HepG2 (cell line): ENCODE measurements around the gene ATP11A. TPM values are rescaled to one million over a fixed set of nuclear protein-coding genes. Genes with fewer than 3 reads are reported as not detected.
A peak's percentile ranks its signal among the peaks of the same experiment; 100 is the strongest.
"Not testable (repeated sequence)": the region's sequence is repeated elsewhere in the genome, so short reads cannot be mapped to it uniquely, and the experiment has no call there.

Experiments used
- ATAC-seq: fragments of 200-7000 bp; cut with Tn5 transposase; 3 replicates; pipeline ENCODE4 v1.9.1; 2020; ENCODE audit warnings: mild to moderate bottlenecking, moderate library complexity
- BruUV-seq: library from RNA; stranded (reverse); fragments of 400-500 nt; replicated peaks from 2 replicates; lab custom pipeline; 2021; lab: Mats Ljungman, UMichigan
- CTCF ChIA-PET: fragments of 300-600 bp; formaldehyde crosslinking; extraction: SDS; loops from one replicate; lab custom pipeline; 2021; ENCODE audit warnings: low total read pairs, inconsistent platforms, low intra/inter-chr PET ratio; lab: Yijun Ruan, JAX
- POLR2A ChIA-PET: fragments of 350-600 bp; sonication (Branson Sonifier 250); formaldehyde crosslinking; loops from one replicate; lab custom pipeline; 2020; ENCODE audit warnings: antibody characterized with exemption, inconsistent platforms; lab: Yijun Ruan, JAX
- DNase-seq: peaks from one replicate; pipeline ENCODE4 v3.0.0-alpha.2; 2015; ENCODE audit warnings: low spot score
- FAIRE-seq: peaks from 3 replicates; lab custom pipeline; 2011; peaks lifted over from hg19 to GRCh38; lab: Jason Lieb, UNC
- H2AFZ ChIP-seq: one replicate; pipeline ENCODE4 v1.6.1; 2011; ENCODE audit warnings: low read length, inconsistent platforms
- H3K27ac ChIP-seq: fragments of 300-600 bp; 3 replicates; pipeline ENCODE4 v1.8.0; 2011; ENCODE audit warnings: mixed run types, mild to moderate bottlenecking, mixed read lengths, low read length, inconsistent platforms; ENCODE audit not compliant: insufficient read depth; ENCODE audit errors: extremely low read length
- H3K27me3 ChIP-seq, 2 experiments: fragments of 200-600 bp in 1 of 2; 2 replicates in 1 of 2; 3 replicates in 1 of 2; pipeline versions ENCODE4 v1.6.0 to v1.8.0; 2011; ENCODE audit warnings: low read length in 2 of 2, mild to moderate bottlenecking in 2 of 2, moderate library complexity in 2 of 2, inconsistent platforms in 1 of 2; ENCODE audit not compliant: insufficient read depth in 2 of 2, control insufficient read depth in 1 of 2
- H3K36me3 ChIP-seq, 2 experiments: fragments of 200-600 bp in 1 of 2; replicated peaks in 1 of 2; 2 replicates in 1 of 2; 3 replicates in 1 of 2; pipeline versions ENCODE4 v1.5.1 to v1.8.0; 2011; ENCODE audit warnings: low read length in 2 of 2, inconsistent platforms in 1 of 2; ENCODE audit not compliant: insufficient read depth in 2 of 2, control insufficient read depth in 1 of 2
- H3K4me1 ChIP-seq: 2 replicates; pipeline ENCODE4 v1.5.1; 2012; ENCODE audit warnings: low read length, inconsistent platforms; ENCODE audit not compliant: insufficient read depth
- H3K4me2 ChIP-seq: 2 replicates; pipeline ENCODE4 v1.6.0; 2011; ENCODE audit warnings: low read depth, low read length, inconsistent platforms
- H3K4me3 ChIP-seq, 3 experiments: fragments of 200-600 bp in 1 of 3; sonication (generic), shearing (Covaris generic) in 1 of 3; replicated peaks in 1 of 3; 2 replicates each; pipeline ENCODE4 v1.5.1; 2011 to 2016; ENCODE audit warnings: low read length in 3 of 3, inconsistent platforms in 2 of 3, low read depth in 2 of 3, mild to moderate bottlenecking in 2 of 3, control low read depth in 1 of 3, mixed read lengths in 1 of 3; ENCODE audit not compliant: insufficient read depth in 1 of 3
- H3K79me2 ChIP-seq: one replicate; pipeline ENCODE4 v1.6.1; 2011; ENCODE audit warnings: low read length, inconsistent platforms; ENCODE audit not compliant: insufficient read depth
- H3K9ac ChIP-seq: 2 replicates; pipeline ENCODE4 v1.6.0; 2011; ENCODE audit warnings: mild to moderate bottlenecking, low read depth, low read length, inconsistent platforms; ENCODE audit not compliant: insufficient read depth
- H3K9me3 ChIP-seq: 2 replicates; pipeline ENCODE4 v1.5.1; 2012; ENCODE audit warnings: mild to moderate bottlenecking, low read length
- H4K20me1 ChIP-seq: 2 replicates; pipeline ENCODE4 v1.6.0; 2011; ENCODE audit warnings: inconsistent platforms, mild to moderate bottlenecking, low read length, moderate library complexity; ENCODE audit not compliant: insufficient read depth
- AGO2 ChIP-seq: fragments of 200-400 bp; formaldehyde crosslinking; optimal IDR thresholded peaks from 2 replicates; pipeline ENCODE3; 2017; ENCODE audit warnings: mild to moderate bottlenecking, low read depth, low read length, moderate library complexity
- STAG1 ChIP-seq: sonication (generic); formaldehyde crosslinking; IDR thresholded peaks from 2 replicates; pipeline ENCODE4 v1.4.0; 2020; ENCODE audit warnings: missing genetic modification reagents
- ZNF225 ChIP-seq: sonication (generic); formaldehyde crosslinking; IDR thresholded peaks from 2 replicates; pipeline ENCODE4 v1.4.0; 2020; ENCODE audit warnings: mild to moderate bottlenecking, missing genetic modification reagents
- WGBS: methylation state at CpG from one replicate; pipeline ENCODE4 v1.1.6; 2017; ENCODE audit warnings: low lambda C conversion rate; 5-methylcytosine and 5-hydroxymethylcytosine counted together
- in situ Hi-C: cut with HindIII; loops from 2 replicates; pipeline ENCODE4 v1.10.0; 2017; ENCODE audit warnings: low pct_unique_long_range_greater_than_20kb; ENCODE audit not compliant: extremely low pct_ligation_motif_present
- intact Hi-C: fragments of 100-400 bp; cut with micrococcal nuclease; formaldehyde crosslinking; loops from one replicate; pipeline ENCODE4 v1.10.0; 2022; ENCODE audit not compliant: unreplicated experiment
- polyA plus RNA-seq, 8 experiments: library from polyadenylated mRNA; depleted of rRNA in 3 of 8; stranded (reverse) in 7 of 8; unstranded in 1 of 8; fragments of >200 nt; fragmentation: Illumina TruSeq in 4 of 8; extraction: Trizol in 4 of 8; gene quantifications; 2 replicates each; pipeline versions ENCODE4 v1.2.1 to v1.2.3, GENCODE V29; 2011 to 2016; ENCODE audit warnings: low read depth in 4 of 8, missing spikeins in 1 of 8, mixed read lengths in 1 of 8; ENCODE audit not compliant: insufficient read depth in 1 of 8
- total RNA-seq, 5 experiments: library from RNA; depleted of rRNA; stranded (reverse); fragments of >200 nt; fragmentation: Illumina TruSeq; extraction: Trizol; gene quantifications; 2 replicates each; pipeline ENCODE4 v1.2.3, GENCODE V29; 2016; ENCODE audit warnings: low read depth in 1 of 5
- TF ChIP-seq, protein P1 (sequence below), 2 experiments: fragments of 450-650 bp in 1 of 2; sonication (generic) in 1 of 2; formaldehyde crosslinking in 1 of 2; IDR thresholded peaks; 2 replicates each; pipeline versions ENCODE4 v1.6.1 to v1.8.0; 2016 to 2022; ENCODE audit warnings: antibody characterized with exemption in 1 of 2, mild to moderate bottlenecking in 1 of 2, missing genetic modification reagents in 1 of 2

The ATP11A gene
- total and polyA plus RNA-seq, 2 of the 13 experiments (the other 11 are each of a cell fraction or from before 2014, with no cell fraction given): 18.4 to 20.1 TPM

GRCh38 chr13:112786810-112787209 lies 97.0 kb downstream of the ATP11A start:
- H3K9ac ChIP-seq, in situ Hi-C loops, POLR2A ChIA-PET, H3K27me3 ChIP-seq, FAIRE-seq, CTCF ChIA-PET, H3K4me3 ChIP-seq, H3K4me1 ChIP-seq, ATAC-seq, BruUV-seq, H3K4me2 ChIP-seq, intact Hi-C loops, DNase-seq, H2AFZ ChIP-seq, H3K27ac ChIP-seq, H3K9me3 ChIP-seq: not testable (repeated sequence)
- H3K36me3 ChIP-seq: peaks cover 14 to 35% of the 10 kb centered on the region in 2 experiments; a peak in 4 of 5 replicates
- H4K20me1 ChIP-seq: peaks cover 19% of the 10 kb centered on the region; the same call in 1 of the 2 replicates
- 90% methylated on average over 11 of the region's 14 CpGs for WGBS
- H3K79me2 ChIP-seq: peaks cover 17% of the 10 kb centered on the region

GRCh38 chr13:112790735-112791641 lies 101.2 kb downstream of the ATP11A start:
- POLR2A ChIA-PET: no interaction called here
- intact Hi-C loops: no loop called here
- Histone ChIP-seq H2AFZ (no peak overlapping the region), H3K36me3 (peaks cover 14 to 48% of the 10 kb centered on the region in 2 experiments; a peak in 4 of 5 replicates), H3K4me2 (no peak overlapping the region), H3K27ac (no peak overlapping the region), H3K9me3 (no peaks in the 10 kb centered on the region), H4K20me1 (no peaks in the 10 kb centered on the region), H3K79me2 (no peaks in the 10 kb centered on the region), H3K4me3 (no peak overlapping the region), H3K9ac (no peak overlapping the region), H3K27me3 (no peaks in the 10 kb centered on the region), H3K4me1 (no peaks in the 10 kb centered on the region)
- 100% methylated on average over 9 of the region's 18 CpGs for WGBS
- in situ Hi-C loops: no loop called here
- CTCF ChIA-PET: no interaction called here
- no peak for FAIRE-seq
- no TSS peak for BruUV-seq
- DNase-seq: no peak
- no peak; the same call in 2 of the 3 replicates for ATAC-seq
- TF ChIP-seq STAG1: peak; percentile 36; the same call in 1 of the 2 replicates
- TF ChIP-seq, protein P1, sequence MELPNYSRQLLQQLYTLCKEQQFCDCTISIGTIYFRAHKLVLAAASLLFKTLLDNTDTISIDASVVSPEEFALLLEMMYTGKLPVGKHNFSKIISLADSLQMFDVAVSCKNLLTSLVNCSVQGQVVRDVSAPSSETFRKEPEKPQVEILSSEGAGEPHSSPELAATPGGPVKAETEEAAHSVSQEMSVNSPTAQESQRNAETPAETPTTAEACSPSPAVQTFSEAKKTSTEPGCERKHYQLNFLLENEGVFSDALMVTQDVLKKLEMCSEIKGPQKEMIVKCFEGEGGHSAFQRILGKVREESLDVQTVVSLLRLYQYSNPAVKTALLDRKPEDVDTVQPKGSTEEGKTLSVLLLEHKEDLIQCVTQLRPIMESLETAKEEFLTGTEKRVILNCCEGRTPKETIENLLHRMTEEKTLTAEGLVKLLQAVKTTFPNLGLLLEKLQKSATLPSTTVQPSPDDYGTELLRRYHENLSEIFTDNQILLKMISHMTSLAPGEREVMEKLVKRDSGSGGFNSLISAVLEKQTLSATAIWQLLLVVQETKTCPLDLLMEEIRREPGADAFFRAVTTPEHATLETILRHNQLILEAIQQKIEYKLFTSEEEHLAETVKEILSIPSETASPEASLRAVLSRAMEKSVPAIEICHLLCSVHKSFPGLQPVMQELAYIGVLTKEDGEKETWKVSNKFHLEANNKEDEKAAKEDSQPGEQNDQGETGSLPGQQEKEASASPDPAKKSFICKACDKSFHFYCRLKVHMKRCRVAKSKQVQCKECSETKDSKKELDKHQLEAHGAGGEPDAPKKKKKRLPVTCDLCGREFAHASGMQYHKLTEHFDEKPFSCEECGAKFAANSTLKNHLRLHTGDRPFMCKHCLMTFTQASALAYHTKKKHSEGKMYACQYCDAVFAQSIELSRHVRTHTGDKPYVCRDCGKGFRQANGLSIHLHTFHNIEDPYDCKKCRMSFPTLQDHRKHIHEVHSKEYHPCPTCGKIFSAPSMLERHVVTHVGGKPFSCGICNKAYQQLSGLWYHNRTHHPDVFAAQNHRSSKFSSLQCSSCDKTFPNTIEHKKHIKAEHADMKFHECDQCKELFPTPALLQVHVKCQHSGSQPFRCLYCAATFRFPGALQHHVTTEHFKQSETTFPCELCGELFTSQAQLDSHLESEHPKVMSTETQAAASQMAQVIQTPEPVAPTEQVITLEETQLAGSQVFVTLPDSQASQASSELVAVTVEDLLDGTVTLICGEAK (IDR thresholded peaks at IDR 0.05): no peak
- TF ChIP-seq, protein P1 (CRISPR knock-in tag; IDR thresholded peaks at IDR 0.05): 0 out of 2 replicates have a peak, but pooled peaks have one; percentile 36
- TF ChIP-seq AGO2: peak; percentile 78
- TF ChIP-seq ZNF225 (CRISPR knock-in tag): no peak
